ENCODE data around the gene MRPL43.
"Not testable (repeated sequence)": the region's sequence is repeated elsewhere in the genome, so short reads cannot be mapped to it uniquely, and the experiment has no call there.

Gene MRPL43
- 11.5 to 40.2 (median 29.4) reads per million in 18 experiments for total RNA-seq

GRCh38 chr10:100986952-100987684 is at the start of gene MRPL43, which contains the start of gene TWNK:
Gene MRPL43, minus strand, starts transcription at chr10:100987497. Its CDS starts 54 bp downstream, at chr10:100987443.
Gene TWNK, plus strand, starts transcription at chr10:100987543. Its CDS starts 668 bp downstream, at chr10:100988211.
- peak; percentile 77 to 84 for DNase-seq

- DNase-seq: no peak
Observed at GRCh38 chr10:101036726-101037125, 49.4 kb upstream of the MRPL43 start.

GRCh38 chr10:101035916-101036702 is 48.8 kb upstream of the MRPL43 start:
- no peak for DNase-seq

DNA sequence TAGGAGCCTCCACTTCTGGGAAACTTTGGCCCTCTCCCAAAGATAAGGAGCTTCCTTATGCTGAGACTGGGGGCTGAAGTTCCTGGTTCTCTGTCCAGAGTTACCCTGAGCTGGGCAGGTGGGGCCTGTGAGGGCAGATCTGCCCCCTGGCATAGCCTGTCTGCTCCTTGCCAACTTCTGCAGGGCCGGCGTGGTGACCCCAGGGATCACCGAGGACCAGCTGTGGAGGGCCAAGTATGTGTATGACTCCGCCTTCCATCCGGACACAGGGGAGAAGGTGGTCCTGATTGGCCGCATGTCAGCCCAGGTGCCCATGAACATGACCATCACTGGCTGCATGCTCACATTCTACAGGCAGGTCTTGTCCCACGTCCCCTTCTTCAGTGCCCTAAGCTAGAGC is 48.0 kb upstream of the MRPL43 start:
- no peak for DNase-seq

DNA sequence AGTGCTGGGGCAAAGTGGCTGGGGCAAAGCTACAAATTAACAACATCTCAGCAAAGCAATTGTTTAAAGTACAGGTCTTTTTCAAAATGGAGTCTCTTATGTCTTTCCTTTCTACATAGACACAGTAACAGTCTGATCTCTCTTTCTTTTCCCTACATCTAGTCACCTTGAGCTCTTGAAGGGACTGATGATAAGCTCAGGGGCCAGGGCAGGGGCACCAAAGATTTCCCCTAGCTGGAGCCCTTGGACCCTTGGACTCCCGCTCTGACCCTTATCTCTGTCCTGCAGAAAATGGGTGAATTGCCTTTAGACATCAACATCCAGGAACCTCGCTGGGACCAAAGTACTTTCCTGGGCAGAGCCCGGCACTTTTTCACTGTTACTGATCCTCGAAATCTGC is 47.1 kb upstream of the MRPL43 start:
- DNase-seq: not testable (repeated sequence)

GRCh38 chr10:101033276-101033675 is 46.0 kb upstream of the MRPL43 start:
- DNase-seq: no peak

DNA sequence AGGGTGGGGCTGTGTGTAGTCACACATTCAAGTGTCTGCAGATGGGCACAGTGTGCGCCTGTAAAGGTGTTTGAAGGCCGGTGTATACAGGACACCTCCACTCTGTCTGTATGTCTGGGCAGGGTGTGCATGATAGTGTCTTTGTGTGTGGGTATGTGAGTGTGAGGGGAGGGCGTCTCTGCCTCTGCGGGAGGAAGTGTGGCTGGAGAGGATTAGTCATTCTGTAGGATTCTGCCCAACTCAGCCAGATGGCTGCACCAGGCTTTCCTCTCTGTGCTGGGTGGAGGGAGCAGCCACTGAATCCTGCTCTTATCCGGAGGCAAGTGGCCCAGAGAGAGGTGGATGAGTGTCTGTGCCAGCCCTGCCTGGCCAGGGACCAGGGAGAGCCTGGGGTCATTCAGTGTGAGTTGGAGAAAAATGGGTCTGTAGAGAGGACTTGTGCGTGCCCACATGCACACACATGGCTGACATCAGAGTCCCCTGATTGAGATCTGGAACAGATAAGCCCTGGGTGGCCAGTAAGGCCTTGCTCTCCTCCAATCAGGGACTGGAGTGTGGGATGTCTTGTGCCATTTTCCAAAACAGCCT is 45.4 kb upstream of the MRPL43 start:
- DNase-seq: peak; percentile 71 to 86

DNA sequence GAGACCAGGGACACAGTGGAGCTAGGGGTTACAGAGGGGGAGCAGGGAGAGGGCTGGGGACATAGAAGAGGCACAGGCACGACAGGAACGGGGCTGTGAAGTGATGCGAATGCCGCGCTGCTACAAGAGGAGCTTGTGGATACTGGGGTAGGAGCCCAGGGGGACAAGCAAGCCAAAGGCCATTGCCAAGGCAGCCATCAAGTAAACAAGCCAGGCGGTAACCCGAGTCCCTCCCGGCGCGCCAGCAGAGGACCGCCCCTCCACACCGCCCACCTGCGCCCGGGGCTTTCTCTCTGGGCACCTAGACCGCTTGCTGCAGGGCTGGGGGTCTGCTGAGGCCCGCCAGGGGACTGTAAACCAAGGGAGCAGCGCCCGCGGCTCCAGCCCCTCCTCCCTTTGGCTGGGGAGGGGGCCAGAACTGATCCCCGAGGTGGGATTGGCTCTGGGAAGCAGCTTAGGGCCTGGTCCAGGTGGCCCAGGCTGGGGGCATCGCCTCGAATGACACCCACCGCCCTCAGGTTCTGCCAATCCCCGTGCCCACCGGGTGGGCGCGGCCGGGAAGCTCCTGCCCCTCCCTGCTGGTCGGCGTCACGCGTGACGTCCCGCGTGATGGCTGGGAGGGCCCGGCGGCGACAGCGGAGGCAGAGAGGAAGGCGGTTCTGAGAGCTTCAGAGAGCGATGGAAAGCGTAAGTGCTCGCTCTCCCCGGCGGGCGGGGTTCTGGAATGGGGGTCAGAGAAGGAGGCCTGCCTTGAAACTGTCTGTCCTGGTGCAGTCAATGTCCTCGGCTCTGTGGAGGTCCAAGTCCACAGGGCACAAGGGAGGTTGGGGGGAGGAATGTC is 44.7 kb upstream of the MRPL43 start:
- peak; percentile 76 to 87 for DNase-seq

DNA sequence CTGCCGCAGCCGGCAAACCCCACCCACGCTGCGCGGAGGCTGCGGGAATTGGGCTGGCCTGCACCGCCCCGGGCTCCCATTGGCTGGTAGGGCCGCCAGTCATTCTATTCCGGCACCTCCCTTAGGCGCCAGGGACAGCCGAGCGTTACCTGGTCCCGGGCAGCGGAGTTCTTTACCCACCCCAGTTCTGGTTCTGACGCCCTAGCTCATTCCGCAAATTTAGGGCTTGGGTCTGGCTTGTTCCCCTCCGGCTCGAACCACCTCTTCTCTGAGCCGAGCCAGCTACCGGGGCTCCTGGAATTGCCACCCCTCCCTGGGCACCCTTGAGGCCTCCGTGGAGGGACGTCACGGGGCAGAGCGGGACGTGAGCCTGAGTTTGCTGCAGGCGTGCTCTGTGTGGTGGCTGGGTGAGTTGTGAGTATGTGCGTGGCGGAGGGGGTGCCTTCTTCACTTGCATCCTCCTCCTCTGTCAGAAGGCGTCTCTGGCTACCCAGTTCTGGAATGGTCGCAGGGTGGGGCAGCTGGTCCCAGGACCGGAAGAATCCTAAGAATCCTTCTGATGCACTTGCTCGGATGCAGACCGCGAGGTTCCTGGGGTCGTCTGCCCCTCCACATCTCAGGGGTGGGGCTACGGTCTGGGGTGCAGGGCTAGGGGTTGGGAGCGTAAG is 44.0 kb upstream of the MRPL43 start, which contains the start of the genes PDZD7 and SFXN3:
TSS of gene PDZD7 (minus strand) at position 2 of the 668 bp plus-strand sequence. CDS start 910 bp downstream, outside the sequence.
TSS of gene SFXN3 (plus strand) at position 107 of the 668 bp plus-strand sequence. CDS start 3,461 bp downstream, outside the sequence.
- peak; percentile 96 to 97 for DNase-seq

DNA sequence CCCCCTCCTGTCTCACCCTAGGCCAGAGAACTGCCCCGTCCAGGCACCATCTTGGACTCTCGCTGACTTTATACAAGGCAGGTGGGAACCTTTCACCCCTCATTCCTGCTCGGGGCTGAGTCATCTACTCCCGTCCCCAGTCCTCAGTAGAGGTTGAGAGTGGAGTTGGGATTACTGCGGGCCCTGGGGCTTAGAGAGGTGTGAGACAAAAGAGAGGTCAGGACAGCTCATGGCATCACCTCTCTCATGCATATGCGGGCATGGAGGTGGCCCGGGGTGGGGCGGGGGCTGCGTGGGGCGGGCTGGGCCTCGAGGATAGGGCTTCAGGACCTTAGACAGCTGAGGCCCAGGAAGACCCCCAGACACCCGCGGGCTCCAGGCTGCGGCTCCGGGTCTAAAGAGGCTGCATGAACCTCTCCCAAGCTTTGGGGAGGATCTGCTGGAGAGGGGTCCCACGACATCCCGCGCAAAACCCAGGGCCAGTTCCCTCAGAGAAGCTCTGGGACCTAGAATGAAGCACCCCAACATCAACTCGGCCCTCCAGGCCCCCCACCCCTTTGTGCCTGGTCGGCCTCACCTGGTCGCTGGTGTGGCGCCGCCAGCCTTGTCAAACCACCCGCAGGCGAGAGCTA is 43.3 kb upstream of the MRPL43 start:
- DNase-seq: no peak

DNA sequence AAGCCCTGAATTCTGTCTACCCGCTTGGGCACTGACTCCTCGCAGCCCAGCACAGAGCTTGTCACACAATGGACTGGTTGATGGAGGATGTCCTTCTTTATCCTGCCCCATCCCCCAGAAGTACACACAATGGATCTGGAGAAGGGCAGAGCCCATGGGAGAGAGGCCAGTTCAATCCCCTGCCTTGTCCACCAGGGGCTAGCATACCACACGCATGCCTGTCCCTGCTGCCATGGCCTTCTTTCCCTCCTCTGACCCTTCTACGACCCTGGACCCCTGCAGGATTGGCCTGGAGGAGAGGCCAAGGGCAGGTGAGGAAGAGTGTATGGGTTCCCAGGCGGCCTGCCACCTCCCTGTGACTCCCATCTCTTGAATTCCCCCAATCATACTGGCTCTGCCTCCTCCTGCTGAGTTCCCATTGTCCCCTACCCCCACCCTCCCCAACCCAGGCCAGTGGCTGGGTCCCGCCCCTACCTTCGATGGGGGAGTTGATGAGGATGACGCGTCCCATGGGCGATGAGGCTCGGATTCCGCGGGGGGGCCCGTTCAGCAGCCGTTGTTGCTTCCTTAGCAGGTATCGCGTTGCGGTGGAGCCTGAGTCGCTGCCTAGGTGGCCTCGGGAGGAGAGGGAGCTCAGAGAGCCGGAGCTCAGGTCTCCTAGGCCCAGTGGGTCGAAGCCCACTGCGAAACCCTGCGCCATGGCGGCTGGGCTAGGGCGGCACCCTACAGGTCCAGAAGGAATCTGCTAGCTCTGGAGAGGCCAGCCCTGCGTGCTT is 42.4 kb upstream of the MRPL43 start:
- DNase-seq: no peak

DNA sequence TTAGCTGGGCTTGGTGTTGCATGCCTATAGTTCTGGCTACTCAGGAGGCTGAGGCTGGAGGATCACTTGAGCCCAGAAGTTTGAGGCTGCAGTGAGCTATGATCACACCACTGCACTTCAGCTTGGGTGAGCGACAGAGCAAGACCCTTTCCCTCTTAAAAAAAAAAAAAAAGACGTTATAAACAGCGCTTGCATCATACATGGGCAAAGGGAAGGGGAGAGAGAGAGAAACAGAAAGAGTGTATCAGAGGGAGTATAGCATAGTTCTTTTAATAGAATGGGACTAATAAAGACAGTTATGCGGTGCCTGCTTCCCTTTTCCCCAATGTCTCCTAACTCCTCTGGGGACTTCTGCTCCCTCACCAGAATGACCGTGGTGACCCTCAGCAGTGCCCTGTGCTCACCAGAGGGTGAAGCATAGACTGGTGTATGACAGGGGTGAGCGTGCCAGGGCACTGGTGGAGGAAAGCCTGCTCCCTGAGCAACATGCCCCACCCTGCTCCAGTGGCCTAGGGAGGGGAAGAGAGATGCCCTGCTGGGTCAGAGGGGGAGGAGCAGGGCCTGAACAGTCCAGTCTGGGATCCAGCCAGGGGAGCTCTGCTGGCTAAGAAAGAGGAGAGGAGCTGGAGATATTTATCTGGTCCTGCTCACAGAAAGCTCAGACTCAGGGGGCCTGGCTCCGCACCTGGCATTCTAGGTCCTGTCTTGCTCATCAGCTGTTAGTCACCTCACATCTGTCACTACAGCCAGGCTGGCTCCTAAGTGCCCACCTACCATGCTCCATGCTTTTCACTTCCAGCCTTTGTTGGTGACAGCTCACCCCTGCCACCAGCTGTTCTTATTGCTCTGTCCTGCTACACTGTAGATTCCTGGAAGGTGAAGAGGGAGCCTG is 41.4 kb upstream of the MRPL43 start:
- DNase-seq: peak; percentile 40 to 47

DNA sequence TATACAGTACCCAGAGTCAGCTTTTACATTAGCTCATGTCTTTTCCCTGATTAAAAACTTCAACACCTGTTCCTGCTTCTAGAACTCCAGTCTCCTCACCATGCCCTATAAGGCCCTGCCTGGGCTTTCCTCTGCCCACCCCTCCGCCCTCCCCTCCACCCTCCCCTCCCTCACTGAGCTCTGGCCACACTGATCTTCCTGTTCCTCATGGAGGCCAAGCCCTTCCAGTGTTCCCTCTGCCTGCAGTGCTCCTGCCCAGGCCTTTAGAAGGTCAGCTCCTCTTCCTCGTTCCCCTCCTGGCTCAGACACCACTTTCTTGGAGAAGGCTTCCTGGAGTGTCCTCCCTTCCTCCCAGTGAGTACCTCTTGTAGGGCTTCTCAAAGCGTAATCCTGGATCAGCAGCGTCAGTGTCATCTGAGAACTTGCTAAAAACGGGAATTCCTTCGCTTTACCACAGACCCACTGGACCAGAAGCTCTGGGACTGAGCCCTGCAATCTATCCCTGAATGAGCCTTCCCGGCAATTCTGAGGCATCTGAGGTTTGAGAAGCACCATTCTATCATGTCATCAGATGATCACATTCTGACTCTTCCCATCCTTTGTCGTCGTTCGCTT is 39.9 kb upstream of the MRPL43 start:
- peak in 1 of 2 donors; percentile 31 for DNase-seq

DNA sequence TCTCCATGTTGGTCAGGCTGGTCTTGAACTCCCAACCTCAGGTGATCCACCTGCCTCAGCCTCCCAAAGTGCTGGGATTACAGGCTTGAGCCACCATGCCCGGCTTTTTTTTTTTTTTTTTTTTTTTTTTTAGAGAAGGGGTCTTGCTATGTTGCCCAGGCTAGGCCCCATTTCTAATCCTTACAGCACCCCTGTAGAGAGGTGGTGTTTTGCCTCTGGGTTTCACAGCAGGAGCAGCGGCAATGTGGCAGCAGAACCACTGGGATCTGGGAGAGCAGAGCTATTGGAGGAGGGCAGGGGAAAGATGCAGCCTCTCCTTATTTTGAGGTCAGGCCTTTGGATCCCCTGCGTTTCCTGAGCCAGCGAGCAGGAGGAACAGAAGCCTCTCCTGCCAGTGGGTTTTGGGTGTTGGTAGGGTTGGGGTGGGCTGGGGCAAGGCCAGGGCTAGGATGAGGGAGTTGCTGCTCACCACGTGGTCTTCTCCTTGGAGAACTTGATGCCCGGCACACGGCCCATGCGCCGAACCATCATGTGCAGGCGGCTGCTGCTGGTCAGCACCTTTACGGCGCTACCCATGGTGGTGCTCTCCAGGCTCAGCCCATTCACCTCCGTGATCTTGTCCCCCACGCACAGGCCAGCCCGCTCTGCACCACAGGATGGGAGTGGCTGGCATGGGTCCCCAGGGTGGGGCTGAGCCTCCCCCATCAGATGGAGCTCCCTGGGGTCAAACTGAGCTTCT is 35.8 kb upstream of the MRPL43 start:
- DNase-seq: no peak

GRCh38 chr10:101021692-101022251 is 34.5 kb upstream of the MRPL43 start:
- no peak for DNase-seq

- DNase-seq: no peak
Observed at GRCh38 chr10:101021239-101021638, 33.9 kb upstream of the MRPL43 start.

- DNase-seq: no peak
Observed at GRCh38 chr10:101020427-101021075, 33.3 kb upstream of the MRPL43 start.

Measured in inflammatory macrophage (primary cell).